Neural cell (in vitro differentiated cells): Measurements from ENCODE around the gene TNS1. TPM values are rescaled to one million over a fixed set of nuclear protein-coding genes. Genes with fewer than 3 reads are reported as not detected.

Experiments used
- H2AFZ ChIP-seq: fragments of 200-600, 300-800 bp; sonication (generic), shearing (Covaris generic); 2 replicates; pipeline ENCODE4 v1.6.0; 2014; ENCODE audit warnings: low read depth, mild to moderate bottlenecking, antibody characterized with exemption, low read length, moderate library complexity
- H3F3A ChIP-seq: fragments of 200-600 bp; shearing (Covaris generic); 2 replicates; pipeline ENCODE4 v1.6.1; 2016; ENCODE audit warnings: mild to moderate bottlenecking, moderate library complexity, mixed read lengths, antibody characterized with exemption, low read length; ENCODE audit not compliant: insufficient read depth, poor library complexity, severe bottlenecking
- H3K27ac ChIP-seq: fragments of 200-600, 300-800 bp; sonication (generic), shearing (Covaris generic); 2 replicates; pipeline ENCODE4 v1.5.1; 2014; ENCODE audit warnings: mild to moderate bottlenecking, low read length, moderate library complexity
- H3K27me3 ChIP-seq: fragments of 300-800, 200-600 bp; sonication (generic), shearing (Covaris generic); 2 replicates; pipeline ENCODE4 v1.6.0; 2014; ENCODE audit warnings: mild to moderate bottlenecking, low read depth, low read length, moderate library complexity; ENCODE audit not compliant: insufficient read depth
- H3K36me3 ChIP-seq: fragments of 300-800, 200-600 bp; sonication (generic), shearing (Covaris generic); 2 replicates; pipeline ENCODE4 v1.5.1; 2014; ENCODE audit warnings: mild to moderate bottlenecking, antibody characterized with exemption, low read length, moderate library complexity; ENCODE audit not compliant: insufficient read depth
- H3K4me2 ChIP-seq: fragments of 300-800, 200-600 bp; sonication (generic), shearing (Covaris generic); 2 replicates; pipeline ENCODE4 v1.6.0; 2014; ENCODE audit warnings: mild to moderate bottlenecking, low read length
- H3K4me3 ChIP-seq: fragments of 300-800, 200-600 bp; sonication (generic), shearing (Covaris generic); 2 replicates; pipeline ENCODE4 v1.5.1; 2014; ENCODE audit warnings: mild to moderate bottlenecking, low read length, moderate library complexity
- H3K79me2 ChIP-seq: fragments of 200-600 bp; shearing (Covaris generic); replicated peaks from 2 replicates; pipeline ENCODE4 v1.6.0; 2014; ENCODE audit warnings: mild to moderate bottlenecking, low read length, moderate library complexity; ENCODE audit not compliant: insufficient read depth
- H3K9ac ChIP-seq: fragments of 300-800, 200-600 bp; sonication (generic), shearing (Covaris generic); 2 replicates; pipeline ENCODE4 v1.6.1; 2016; ENCODE audit warnings: mild to moderate bottlenecking, low read length, mixed read lengths
- H3K9me2 ChIP-seq: fragments of 200-600 bp; shearing (Covaris generic); 2 replicates; pipeline ENCODE4 v1.6.1; 2016; ENCODE audit warnings: mild to moderate bottlenecking, low read length, mixed read lengths; ENCODE audit not compliant: insufficient read depth
- H3K9me3 ChIP-seq: fragments of 200-600, 300-800 bp; sonication (generic), shearing (Covaris generic); 2 replicates; pipeline ENCODE4 v1.6.1; 2016; ENCODE audit warnings: mild to moderate bottlenecking, mixed run types, low read length, moderate library complexity, mixed read lengths
- H4K20me1 ChIP-seq: fragments of 200-600 bp; shearing (Covaris generic); 2 replicates; pipeline ENCODE4 v1.6.1; 2016; ENCODE audit warnings: mild to moderate bottlenecking, mixed run types; ENCODE audit not compliant: insufficient read depth
- CTCF ChIP-seq: fragments of 450-650 bp; IDR thresholded peaks from 2 replicates; pipeline ENCODE4 v1.5.1; 2014; ENCODE audit warnings: antibody characterized with exemption, mild to moderate bottlenecking, moderate library complexity; ENCODE audit not compliant: poor library complexity, severe bottlenecking
- EP300 ChIP-seq: fragments of 450-650 bp; conservative IDR thresholded peaks from 2 replicates; pipeline ENCODE4 v1.6.1; 2014; ENCODE audit warnings: antibody characterized with exemption, mild to moderate bottlenecking, moderate library complexity; ENCODE audit not compliant: poor library complexity, severe bottlenecking
- EZH2 ChIP-seq: fragments of 200-600, 300-800 bp; shearing (Covaris generic), sonication (generic); IDR thresholded peaks from 2 replicates; pipeline ENCODE4 v1.6.1; 2014; ENCODE audit warnings: antibody characterized with exemption, low read length, borderline replicate concordance, mild to moderate bottlenecking; ENCODE audit not compliant: insufficient read depth, poor library complexity, severe bottlenecking
- MXI1 ChIP-seq: fragments of 450-650 bp; conservative IDR thresholded peaks from 2 replicates; pipeline ENCODE4 v1.6.1; 2014; ENCODE audit warnings: antibody characterized with exemption, mild to moderate bottlenecking; ENCODE audit not compliant: poor library complexity, severe bottlenecking
- POLR2AphosphoS5 ChIP-seq: IDR thresholded peaks from 2 replicates; pipeline ENCODE4 v1.6.1; 2012
- RAD21 ChIP-seq: fragments of 450-650 bp; conservative IDR thresholded peaks from 2 replicates; pipeline ENCODE4 v1.6.1; 2014; ENCODE audit warnings: antibody characterized with exemption, mild to moderate bottlenecking, moderate library complexity
- REST ChIP-seq: IDR thresholded peaks from 2 replicates; pipeline ENCODE4 v1.6.1; 2012; ENCODE audit warnings: borderline replicate concordance
- SMC3 ChIP-seq: fragments of 450-650 bp; conservative IDR thresholded peaks from 2 replicates; pipeline ENCODE4 v1.6.1; 2014; ENCODE audit warnings: antibody characterized with exemption, mild to moderate bottlenecking, moderate library complexity; ENCODE audit not compliant: poor library complexity
- TAF1 ChIP-seq: IDR thresholded peaks from 2 replicates; pipeline ENCODE4 v1.6.1; 2012; ENCODE audit warnings: low read depth
- polyA plus RNA-seq: library from polyadenylated mRNA; depleted of rRNA; stranded (reverse); fragments of >200 nt; gene quantifications from 2 replicates; pipeline ENCODE4 v1.2.3, GENCODE V29; 2014

The TNS1 gene
- polyA plus RNA-seq, 1 donor from 2014 or later, result 1.5 TPM

GRCh38 chr2:218041302-218042168 is 38.7 kb upstream of the TNS1 start:
- Histone ChIP-seq H3K27ac (no peak overlapping the region), H3K4me2 (no peak overlapping the region), H2AFZ (no peak overlapping the region), H3K36me3 (no peaks in the 10 kb centered on the region), H3K9me2 (no peaks in the 10 kb centered on the region), H3K9me3 (no peaks in the 10 kb centered on the region), H3F3A (no peaks in the 10 kb centered on the region), H4K20me1 (no peaks in the 10 kb centered on the region), H3K79me2 (no peaks in the 10 kb centered on the region), H3K27me3 (no peaks in the 10 kb centered on the region), H3K4me3 (no peak overlapping the region), H3K9ac (no peak overlapping the region)
- no peak for TF ChIP-seq CTCF
- TF ChIP-seq MXI1, result no peak
- no peak for TF ChIP-seq RAD21
- TF ChIP-seq SMC3, result no peak
- no peak for TF ChIP-seq EZH2
- no peak for TF ChIP-seq POLR2AphosphoS5
- no peak for TF ChIP-seq TAF1
- no peak for TF ChIP-seq EP300
- no peak for TF ChIP-seq REST

GRCh38 chr2:218040883-218041282 is 38.1 kb upstream of the TNS1 start:
- H3K27ac ChIP-seq, result no peak overlapping the region
- H3K9ac ChIP-seq, result no peak overlapping the region
- TF ChIP-seq SMC3 (no peak), EP300 (no peak), TAF1 (no peak), RAD21 (no peak), REST (no peak), EZH2 (no peak), MXI1 (no peak), POLR2AphosphoS5 (no peak), CTCF (no peak)
- no peaks in the 10 kb centered on the region for H3K36me3 ChIP-seq
- no peak overlapping the region for H2AFZ ChIP-seq
- H3K79me2 ChIP-seq, result no peaks in the 10 kb centered on the region
- H3K4me2 ChIP-seq, result no peak overlapping the region
- H3K9me3 ChIP-seq, result no peaks in the 10 kb centered on the region
- no peak overlapping the region for H3K4me3 ChIP-seq
- H3K9me2 ChIP-seq, result no peaks in the 10 kb centered on the region
- H4K20me1 ChIP-seq, result no peaks in the 10 kb centered on the region
- no peaks in the 10 kb centered on the region for H3F3A ChIP-seq
- no peaks in the 10 kb centered on the region for H3K27me3 ChIP-seq
